ENCODE measurements around the gene VAV3.

DNA sequence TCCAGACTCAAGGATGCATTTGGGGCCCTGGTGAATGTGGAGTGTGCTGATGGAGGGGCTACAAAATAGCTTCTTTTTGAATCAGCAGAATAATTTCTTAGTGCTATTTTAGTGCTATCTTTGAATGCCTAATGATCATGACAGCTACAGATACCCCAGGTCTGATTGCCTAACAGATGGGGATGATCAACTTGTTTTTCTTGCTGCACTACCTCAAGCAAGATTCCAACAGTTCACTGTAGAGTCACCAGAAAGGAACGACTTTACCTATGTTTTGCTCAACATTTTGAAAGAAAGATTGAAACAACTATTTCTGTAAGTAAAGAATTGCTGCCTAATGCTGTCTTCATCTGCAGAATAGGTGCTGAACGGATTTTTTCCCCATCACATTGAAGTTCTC lies 42.6 kb upstream of the VAV3 start:
- TF ChIP-seq, protein P1, sequence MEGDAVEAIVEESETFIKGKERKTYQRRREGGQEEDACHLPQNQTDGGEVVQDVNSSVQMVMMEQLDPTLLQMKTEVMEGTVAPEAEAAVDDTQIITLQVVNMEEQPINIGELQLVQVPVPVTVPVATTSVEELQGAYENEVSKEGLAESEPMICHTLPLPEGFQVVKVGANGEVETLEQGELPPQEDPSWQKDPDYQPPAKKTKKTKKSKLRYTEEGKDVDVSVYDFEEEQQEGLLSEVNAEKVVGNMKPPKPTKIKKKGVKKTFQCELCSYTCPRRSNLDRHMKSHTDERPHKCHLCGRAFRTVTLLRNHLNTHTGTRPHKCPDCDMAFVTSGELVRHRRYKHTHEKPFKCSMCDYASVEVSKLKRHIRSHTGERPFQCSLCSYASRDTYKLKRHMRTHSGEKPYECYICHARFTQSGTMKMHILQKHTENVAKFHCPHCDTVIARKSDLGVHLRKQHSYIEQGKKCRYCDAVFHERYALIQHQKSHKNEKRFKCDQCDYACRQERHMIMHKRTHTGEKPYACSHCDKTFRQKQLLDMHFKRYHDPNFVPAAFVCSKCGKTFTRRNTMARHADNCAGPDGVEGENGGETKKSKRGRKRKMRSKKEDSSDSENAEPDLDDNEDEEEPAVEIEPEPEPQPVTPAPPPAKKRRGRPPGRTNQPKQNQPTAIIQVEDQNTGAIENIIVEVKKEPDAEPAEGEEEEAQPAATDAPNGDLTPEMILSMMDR (IDR thresholded peaks at IDR 0.05), result no peak
- TF ChIP-seq POLR2A (IDR thresholded peaks at IDR 0.05), result no peak

Data from heart left ventricle (tissue), 13 donors.